Cerebellar nuclear complex (tissue), 1 donor: ENCODE data around the gene KIAA0513.

Source experiments
- DNase-seq, 2 experiments: peaks; one replicate each; lab custom pipeline; 2025; lab: John Stamatoyannopoulos, UW

Gene KIAA0513

DNA sequence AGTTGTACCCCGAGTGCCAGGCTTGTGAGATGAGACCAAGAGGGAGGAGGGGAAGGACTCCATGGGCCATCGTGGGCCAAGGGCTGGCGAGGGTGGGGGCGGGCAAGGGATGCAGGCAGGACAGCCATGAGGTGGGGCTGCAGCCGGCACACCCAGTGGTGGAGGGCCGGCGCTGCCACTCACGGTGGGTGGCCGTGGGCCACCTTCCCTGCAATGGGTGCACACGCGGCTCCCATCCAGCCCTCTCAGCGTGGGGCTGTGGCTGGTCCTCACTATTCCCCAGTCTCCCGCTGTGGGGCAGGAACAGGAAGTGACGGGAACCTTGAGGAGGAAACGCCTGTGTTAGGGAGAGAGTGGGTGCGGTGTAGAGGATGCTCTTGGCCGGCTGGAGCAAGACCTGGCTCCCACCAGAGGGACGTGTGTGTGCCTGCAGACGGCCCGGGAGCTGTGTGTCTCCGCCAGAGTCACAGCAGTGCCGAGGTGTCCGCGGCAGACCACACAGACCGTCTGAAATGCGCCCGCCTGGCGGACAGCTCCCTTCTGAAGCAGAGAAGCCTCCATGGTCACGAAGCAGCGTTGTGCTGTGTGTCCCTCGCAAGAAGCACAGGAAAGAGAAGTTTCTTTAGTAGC, 61.1 kb downstream of the KIAA0513 start:
- no peak for DNase-seq

DNA sequence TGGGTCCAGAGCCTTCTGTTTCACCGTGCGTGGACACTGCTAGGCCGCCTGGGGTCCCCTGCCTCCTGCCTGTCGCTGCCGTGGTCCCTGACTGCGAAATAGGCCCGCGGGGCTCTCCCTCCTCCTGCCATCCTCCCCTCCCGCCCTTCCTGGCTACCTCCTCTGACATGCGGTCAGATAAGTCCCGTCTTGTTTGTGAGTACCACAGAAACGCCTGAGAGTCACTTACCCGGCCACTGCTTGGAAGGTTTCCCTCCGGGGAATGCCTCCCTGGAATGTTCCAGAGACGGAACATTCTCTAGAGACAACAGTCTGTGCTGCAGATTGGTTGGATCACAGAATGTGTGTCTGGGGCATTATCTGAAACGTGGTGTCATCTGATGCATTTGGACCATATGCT, 61.9 kb downstream of the KIAA0513 start:
- no peak for DNase-seq

DNA sequence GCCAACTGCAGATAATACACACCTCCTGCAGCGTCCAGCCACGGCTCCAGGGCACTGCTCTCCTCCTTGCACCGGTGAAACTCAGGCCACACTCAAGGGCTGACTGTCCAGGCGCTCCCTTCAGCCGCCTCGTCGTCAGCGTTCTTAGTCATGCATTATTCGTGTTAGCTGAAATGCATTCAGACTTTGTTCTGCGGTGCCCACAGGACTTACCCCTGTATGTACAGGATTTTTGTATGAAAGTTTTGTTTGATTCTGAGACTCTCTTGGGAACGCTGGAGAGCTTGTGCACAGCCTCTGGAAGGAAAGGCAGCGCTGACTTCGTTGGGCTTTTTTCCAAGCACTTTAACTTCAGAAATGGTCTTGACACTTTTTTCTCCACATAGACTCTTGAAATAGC, 62.6 kb downstream of the KIAA0513 start:
- DNase-seq, result no peak

DNA sequence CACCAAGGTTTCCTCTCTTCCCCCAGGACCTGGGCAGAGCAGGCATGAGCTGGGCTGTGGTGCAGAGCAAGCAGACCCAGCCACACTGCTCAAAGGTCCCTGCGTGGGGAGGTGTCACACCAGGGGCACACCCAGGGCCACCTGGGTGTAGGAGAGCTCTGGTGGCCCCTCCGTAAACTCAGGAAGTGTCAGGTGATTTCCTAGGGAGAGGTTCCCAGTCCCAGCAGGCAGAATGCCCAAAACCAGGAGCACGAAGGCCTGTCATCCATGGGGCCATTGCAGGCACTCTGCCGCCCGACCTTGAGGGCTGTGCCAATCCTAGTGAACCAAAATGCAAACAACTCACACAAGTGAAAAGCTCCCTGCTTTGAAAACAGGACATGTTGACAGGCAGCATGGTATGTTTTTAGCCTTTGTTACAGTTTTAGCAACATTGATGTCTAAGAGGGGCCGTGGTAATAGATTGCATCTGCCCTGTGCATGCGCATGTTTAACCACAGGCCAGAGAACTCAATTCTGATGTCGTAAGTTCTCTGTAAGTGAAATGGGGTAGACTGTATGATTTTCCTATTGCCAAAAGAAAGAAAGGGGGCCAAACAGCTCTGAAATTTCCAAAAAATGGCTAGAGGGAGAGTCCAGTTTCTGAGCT, 63.4 kb downstream of the KIAA0513 start:
- no peak for DNase-seq

DNA sequence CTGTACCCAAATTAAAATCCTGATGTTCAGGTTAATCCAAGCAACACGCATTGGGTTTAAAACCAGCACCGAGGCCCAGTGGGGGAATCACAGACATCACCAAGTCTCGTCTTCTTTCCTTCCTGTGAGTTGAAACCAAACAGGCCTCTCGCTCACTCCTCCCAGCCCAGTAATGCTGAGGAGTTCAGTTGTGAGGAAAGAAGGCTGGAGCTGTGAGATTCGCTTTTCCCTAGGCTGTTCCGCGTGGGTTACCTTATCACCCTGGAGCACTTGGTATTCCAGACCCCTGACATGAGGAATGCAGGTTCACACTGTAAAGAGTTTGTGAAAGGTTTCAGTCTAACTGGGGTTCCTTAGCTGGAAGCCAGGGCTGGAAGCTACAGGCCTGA, 63.9 kb downstream of the KIAA0513 start:
- no peak for DNase-seq

DNA sequence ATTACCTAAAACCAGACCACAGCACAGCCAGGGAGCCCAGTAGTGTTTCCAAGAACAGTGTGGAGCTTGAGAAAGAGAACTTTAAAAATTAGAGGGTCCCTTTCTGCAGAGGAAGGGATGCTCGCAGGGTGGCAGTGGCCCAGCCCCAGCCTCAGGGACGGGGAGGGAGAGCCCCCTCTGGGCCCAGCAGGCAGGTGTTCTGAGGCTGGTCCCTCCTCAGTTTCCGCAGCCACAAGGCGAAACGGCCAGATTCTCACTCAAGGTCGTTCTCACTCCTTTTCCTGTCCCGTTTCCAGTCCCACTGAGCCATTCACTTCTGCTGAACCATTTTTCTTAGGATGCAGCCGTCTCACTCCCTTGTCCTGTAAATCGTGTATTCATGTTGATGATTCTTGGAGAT, 64.7 kb downstream of the KIAA0513 start:
- no peak for DNase-seq

DNA sequence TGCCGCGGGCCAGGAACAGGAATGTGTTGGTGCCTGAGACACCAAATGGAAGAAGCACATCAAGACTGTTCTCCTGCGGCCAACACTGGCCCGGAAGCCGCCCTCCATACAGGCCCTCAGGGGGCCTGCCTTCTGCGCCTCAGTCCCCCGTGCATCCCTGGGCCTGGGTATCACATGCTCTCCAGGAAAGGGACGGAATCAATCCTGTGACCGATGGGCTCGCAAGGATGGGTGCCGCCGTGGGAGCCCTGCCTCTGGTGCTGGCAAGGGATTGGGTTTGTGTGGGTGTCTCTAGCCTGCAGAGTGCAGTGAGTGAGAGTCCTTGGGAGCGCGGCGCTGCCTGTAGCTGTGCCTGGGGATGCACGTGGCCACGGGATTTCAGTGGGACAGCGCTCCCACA, 65.3 kb downstream of the KIAA0513 start:
- no peak for DNase-seq

DNA sequence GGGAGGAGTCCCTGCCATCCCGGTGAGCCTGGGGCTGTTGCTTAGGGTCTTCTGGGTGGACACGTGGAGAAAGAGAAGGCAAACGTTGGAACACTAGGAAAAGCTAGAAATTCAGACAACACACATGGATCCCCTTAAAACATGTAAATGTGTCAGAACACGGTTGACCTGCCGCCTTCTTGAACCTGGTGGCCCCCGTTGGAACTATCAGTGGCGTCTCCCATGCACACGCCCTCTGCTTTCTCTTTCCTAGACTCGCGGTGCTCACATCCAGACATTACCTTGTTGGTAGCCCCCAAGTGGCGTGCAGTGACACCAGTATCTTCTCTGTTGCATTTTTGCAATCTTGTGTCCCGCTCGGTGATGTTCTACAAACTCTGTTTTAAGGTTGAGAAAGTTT, 66.1 kb downstream of the KIAA0513 start:
- no peak for DNase-seq

DNA sequence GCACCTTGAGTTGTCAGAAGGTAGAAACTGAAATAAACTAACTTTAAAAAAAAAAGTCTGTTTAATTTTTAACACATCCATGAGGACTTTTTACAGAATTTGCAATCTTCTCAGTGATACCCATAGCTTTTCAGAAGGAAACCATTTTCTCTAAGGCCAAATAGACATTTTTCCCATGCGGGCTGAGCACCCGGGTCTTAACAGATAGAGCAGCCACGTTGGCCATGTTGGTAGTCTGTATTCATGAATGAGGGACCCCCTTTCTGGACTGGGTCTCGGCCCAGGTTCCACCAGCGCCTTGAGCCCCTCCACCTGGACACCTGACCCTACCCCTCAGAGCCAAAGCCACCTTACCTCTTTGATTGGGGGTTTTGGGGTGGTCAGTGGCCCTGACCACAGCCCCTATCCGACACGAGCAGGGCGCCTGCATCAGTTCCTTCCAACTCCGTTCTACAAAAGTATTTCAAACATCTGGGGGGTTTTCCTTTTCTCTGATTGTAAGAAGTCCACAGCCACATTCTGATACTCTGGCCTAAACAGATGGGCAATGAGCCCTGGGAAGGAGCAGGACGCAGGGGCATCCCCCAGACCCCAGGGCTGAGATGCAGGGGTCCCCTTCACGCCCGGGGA, 66.7 kb downstream of the KIAA0513 start:
- DNase-seq, result no peak

DNA sequence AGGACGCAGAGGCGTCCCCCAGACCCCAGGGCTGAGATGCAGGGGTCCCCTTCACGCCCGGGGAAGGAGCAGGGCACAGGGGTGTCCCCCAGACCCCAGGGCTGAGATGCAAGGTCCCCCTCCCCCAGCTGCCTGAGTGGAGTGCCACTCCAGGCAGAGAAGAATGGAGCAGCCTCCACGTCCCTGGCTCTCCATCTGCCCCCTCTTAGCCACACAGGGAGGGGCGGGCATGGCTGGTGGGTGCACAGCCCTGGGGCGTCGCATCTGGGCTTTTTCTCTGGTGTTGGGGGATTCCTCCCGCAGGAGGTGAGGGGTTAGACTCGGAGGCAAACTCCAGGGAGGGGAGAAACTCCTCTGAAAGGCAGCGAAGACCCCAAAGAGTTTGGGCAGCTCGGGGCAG, 67.2 kb downstream of the KIAA0513 start:
- DNase-seq, result no peak

DNA sequence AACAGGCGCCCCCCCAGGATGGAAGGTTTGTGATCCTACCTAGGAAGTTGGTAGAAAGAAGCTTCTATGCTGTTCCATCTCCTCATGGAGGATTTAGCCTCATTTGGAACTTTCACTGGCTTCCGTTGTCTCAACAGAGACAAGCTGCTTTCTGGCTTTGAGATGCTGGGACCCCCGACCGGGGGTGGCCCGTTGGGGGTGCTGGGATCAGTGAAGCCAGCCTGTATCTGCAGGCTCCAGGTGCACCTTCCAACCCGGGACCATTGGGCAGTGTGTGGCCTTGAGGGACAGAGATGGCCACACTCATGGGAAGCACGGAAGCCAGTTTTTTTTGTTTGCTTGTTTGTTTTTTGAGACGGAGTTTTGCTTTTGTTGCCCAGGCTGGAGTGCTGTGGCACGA, 69.3 kb downstream of the KIAA0513 start:
- DNase-seq, result no peak

DNA sequence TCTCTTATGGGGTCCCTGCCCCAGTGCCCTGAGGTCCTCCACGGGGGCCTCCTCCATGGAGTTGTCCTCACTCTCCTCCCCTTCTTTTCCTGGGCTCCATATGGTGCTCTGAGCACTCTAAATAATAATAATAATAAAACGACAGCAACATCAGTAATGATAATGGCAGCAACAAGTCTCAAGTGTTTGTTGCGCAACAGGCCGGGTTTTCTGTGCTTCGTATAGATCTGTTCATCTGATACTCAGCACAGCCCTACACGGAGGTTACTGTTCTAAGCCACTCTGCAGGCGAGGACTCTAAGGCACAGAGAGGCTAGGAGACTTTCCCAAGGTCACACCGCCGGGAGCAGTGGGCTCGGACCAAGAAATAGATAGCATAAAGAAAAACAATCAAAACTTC, 71.0 kb downstream of the KIAA0513 start:
- DNase-seq, result no peak

DNA sequence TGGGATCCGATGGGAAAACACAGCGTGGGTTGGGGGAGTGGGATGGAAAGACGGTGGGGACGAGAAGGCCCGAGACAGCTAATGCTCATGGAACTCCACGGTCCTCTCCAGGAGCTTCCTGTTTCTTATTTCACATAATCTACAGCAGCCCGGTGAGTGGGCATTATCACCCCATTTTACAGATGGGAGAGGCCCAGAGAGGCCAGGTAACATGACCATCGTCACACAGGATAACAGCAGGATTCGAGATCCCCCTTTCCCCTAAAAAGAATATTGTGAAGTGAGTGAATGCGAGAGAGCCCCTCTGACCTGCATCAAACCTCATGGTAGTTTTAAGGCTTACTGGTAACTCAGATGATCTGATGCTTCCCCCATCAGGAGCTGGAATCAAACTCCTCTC, 72.7 kb downstream of the KIAA0513 start:
- DNase-seq, result no peak

DNA sequence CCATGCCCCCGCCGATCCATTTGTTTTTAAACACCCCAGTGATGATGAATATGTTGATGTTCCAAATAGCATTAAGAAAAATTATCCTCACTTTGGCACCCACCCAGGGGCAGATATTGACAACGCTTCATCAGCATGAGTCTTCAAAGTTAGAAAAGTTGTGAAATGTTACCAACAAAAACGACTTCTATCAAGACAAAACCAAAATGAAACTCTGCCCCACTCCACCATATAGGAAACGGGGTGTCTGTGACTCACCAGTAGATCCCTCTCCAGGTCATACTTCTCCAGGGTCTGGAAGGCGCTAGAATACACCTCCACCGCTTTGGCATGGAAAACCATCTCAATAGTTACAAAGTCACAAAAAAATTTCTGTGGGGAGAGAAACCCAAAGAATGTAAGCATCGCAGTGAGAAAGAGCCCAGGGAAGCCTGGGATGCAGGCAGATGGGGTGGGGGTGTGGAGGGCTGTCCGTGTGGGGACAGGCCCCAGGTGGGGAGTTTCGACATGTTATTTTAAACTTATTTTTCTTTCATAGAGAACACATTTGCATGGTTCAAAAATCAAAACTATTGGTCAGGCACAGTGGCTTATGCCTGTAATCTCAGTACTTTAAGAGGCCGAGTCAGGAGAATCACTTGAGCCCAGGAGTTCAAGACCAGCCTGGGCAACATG, 74.5 kb downstream of the KIAA0513 start:
- DNase-seq, result no peak

DNA sequence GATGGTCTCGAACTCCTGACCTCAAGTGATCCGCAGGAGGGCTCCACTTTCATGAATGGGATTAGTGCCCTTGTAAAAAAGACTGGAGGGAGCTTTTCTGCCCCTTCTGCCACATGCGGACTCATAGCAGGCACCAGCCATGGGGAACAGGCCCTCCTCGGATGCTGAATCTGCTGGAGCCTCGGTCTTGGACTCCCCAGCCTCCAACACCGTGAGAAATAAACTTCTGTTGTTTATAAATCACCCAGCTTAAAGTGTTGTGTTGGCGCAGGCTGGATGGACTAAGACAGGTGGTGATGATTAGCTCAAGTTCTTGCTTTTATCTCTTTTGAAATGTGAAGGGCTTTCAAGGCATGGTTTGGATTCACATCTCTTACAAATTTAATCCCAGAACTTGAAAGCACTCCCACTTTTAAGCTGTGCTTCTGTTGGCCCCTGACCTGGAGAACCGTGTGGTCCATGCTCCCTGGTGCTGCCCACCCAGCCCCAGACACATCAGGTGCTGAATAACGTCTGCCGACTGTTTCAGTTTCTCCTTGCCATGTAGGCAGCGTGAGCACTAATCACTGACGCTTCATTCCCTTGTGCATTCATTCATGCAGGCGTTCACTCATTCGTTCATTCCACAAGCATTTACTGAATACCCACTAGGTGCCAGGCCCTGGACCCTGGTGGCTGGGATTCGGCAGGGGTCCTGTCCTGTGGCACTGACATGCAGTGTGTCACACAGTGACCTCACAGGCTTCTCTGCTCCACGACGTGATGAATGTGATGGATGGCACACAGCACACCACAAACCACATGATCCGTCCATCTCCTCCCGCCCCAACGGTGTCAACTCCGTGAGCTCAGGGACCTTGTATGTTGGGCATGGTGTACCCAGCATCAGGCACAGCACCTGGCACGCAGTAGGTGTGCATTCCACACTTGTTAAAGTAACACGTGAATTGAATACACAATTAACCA, 75.8 kb downstream of the KIAA0513 start:
- no peak for DNase-seq

DNA sequence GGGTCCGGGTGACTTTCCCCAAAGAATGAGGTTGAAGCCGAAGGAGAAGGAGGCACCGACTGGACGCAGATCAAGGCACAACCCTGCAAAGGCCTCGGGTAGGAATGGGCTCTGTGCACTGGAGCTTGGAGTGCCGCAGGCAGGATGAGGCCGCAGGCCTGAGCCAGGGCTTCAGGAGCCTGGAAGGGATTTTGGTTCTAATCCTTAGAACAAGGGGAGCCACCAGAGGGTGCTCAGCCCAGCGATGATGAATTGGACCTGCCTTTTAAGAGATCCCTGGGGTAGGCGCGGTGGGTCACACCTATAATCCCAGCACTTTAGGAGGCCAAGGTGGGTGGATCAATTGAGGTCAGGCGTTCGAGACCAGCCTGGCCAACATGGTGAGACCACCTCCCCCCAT, 76.6 kb downstream of the KIAA0513 start:
- DNase-seq, result no peak

DNA sequence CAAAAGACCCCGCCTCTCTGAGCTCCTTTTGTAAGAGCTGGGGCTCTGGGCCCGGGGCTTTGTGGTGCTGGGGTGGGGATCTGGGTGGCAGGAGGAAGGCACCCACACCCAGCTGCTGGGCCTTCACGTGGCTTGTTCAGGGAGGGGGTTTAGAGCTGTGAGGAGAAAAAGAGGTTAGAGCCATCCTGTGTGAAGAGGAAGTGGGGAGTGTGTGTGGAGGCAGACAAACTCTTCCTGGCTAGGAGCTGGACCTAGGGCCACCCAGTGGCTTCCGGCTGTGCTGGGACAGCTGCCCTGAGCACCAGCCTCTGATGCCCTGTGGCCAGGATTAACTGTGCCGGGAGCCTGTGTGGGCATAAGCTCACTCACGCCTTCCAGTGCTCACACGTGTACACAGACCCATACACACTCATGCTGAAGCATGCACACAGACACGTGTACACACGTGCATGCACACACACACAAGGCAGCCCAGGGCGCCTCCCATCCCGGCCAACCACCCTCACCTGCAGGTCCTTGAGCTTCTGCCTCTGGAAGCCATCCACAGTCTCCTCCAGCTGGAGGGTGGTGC, 77.3 kb downstream of the KIAA0513 start:
- DNase-seq, result no peak

DNA sequence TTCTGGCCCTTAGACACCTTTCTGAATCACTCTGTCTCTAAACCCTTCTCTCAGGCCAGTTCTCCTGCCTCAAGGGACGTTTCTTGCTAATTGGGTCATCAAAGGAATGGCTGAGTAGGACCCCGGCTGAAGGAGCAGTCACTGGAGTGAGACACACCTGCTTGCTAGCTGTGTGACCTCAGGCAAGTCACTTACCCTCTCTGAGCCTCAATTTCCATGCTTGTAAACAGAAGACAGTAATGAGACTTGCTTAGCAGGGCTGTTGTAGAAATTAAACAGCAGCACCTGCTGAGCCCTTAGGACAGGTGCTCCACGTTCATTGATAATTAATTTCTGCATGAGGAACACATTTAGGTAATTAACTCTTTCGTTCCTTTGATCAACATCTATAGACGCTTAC, 77.9 kb downstream of the KIAA0513 start:
- no peak for DNase-seq

DNA sequence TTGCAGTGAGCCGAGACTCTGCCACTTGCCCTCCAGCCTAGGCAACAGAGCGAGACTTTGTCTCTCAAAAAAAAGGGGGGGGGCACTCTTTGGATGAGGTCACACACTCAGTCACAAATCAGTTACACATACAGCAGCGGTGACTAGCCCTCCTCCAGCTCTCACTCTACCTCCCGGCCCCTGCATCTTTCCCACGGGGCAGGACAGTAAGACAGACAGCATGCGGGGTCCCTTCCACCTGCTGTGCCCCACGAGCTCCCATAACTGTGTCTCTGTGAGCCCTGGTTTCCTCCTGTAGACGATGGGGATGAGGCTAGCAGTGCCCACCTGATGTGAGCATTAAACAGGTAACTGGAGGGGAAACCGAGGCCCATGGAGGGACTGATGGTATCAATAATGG, 79.5 kb downstream of the KIAA0513 start:
- no peak for DNase-seq

DNA sequence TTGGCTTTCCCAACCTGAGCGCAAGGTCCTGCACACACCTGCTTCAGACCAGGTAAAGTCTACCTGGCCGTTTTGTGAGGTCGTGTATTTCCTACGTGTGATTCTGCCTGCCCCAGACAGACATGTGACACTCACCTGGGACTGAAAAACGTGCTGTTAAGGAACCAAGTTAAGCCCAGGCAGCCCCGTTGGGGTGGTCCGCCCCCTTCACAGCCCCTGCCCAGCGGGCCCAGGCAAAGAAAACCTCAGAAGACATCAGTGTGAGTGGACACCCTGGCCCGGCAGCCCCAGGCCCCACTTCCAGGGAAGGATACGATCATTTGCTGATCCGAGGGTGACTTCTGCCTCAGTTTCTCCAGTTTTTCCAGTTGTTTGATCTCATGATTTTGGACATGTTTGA, 79.9 kb downstream of the KIAA0513 start:
- DNase-seq, result no peak

DNA sequence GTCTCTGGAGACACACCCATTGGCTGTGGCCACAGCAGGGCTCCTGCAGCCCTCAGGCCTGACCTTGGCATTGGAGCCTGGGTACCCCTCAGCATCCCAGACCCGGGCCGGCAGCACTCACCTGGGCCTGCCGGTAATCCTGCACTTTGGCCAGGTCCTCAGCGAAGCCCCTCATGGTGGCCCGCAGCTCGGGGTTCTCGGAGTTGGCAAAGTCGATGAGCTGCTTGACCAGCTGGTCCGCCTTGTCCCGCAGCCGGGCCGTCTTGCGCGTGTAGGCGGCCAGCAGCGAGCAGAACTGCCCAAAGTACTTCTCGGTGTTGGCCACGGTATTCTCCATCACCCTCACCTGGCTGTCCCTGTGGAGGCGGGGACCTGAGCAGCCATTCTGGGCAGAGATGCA, 82.5 kb downstream of the KIAA0513 start:
- no peak for DNase-seq

DNA sequence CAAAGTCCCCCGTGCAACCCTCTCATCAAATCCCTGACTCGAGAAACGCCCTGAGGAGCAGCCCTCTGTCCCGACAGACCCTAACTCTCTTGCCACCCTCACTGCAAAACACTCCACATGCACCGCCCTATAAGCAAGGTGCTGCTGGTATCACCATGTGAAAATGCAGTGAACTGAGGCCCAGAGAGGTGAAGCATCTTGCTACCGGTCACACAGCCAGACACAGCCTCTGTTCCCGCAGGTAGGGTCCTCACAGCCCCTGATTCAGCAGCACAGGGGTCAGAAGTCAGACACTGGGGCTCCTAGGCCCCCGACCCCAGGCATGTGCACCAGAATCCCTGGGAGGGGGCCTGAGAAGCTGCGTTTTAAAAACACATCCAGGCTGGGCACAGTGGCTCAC, 83.6 kb downstream of the KIAA0513 start:
- no peak for DNase-seq
